CD4-positive, alpha-beta T cell (primary cell): Measurements from ENCODE around the gene ASB18. TPM values are rescaled to one million over a fixed set of nuclear protein-coding genes. Genes with fewer than 3 reads are reported as not detected.

Experiments used
- ATAC-seq: fragments of 200-7000 bp; cut with Tn5 transposase; one replicate; pipeline ENCODE4 v1.10.0; 2022; ENCODE audit warnings: mild to moderate bottlenecking; ENCODE audit not compliant: poor library complexity
- CTCF ChIA-PET: fragments of 350-600 bp; sonication (Branson Sonifier 250); formaldehyde crosslinking; loops from one replicate; lab custom pipeline; 2021; ENCODE audit warnings: antibody characterized with exemption, inconsistent platforms; lab: Charles Lee
- POLR2A ChIA-PET: fragments of 350-600 bp; sonication (Branson Sonifier 250); formaldehyde crosslinking; loops from one replicate; lab custom pipeline; 2021; ENCODE audit warnings: antibody characterized with exemption, inconsistent platforms; lab: Charles Lee
- DNase-seq, 14 experiments: peaks; one replicate each; pipeline ENCODE4 v3.0.0-alpha.2; 2013 to 2020; ENCODE audit warnings: mixed read lengths in 2 of 14
- H3K27ac ChIP-seq, 2 donors: one replicate each; pipeline versions ENCODE4 v1.5.1 to v1.7.0; 2013; ENCODE audit warnings: low read length in 2 of 2, low read depth in 1 of 2, mild to moderate bottlenecking in 1 of 2
- H3K27me3 ChIP-seq, 2 experiments: 1 replicate in 1 of 2; 2 replicates in 1 of 2; pipeline versions ENCODE4 v1.6.1 to v1.7.0; 2013; ENCODE audit warnings: low read length in 2 of 2, control low read depth in 1 of 2, mild to moderate bottlenecking in 1 of 2, moderate library complexity in 1 of 2; ENCODE audit not compliant: insufficient read depth in 2 of 2, control insufficient read depth in 1 of 2
- H3K36me3 ChIP-seq: one replicate; pipeline ENCODE4 v1.6.1; 2013; ENCODE audit warnings: low read length, control low read depth; ENCODE audit not compliant: insufficient read depth
- H3K4me1 ChIP-seq: one replicate; pipeline ENCODE4 v1.6.1; 2013; ENCODE audit warnings: low read length, control low read depth; ENCODE audit not compliant: insufficient read depth
- H3K4me3 ChIP-seq: one replicate; pipeline ENCODE4 v1.5.1; 2013; ENCODE audit warnings: mild to moderate bottlenecking, low read length, moderate library complexity
- H3K9me3 ChIP-seq, 2 experiments: 1 replicate in 1 of 2; 2 replicates in 1 of 2; pipeline versions ENCODE4 v1.6.1 to v1.7.0; 2013; ENCODE audit warnings: low read length in 2 of 2, mild to moderate bottlenecking in 2 of 2, control low read depth in 1 of 2, moderate library complexity in 1 of 2; ENCODE audit not compliant: control insufficient read depth in 1 of 2, insufficient read depth in 1 of 2
- H3K27ac Mint-ChIP-seq: one replicate; pipeline ENCODE4 v1.8.0; 2020; ENCODE audit warnings: mixed read lengths
- H3K27me3 Mint-ChIP-seq: one replicate; pipeline ENCODE4 v1.8.0; 2021; ENCODE audit warnings: mixed read lengths
- H3K36me3 Mint-ChIP-seq: one replicate; pipeline ENCODE4 v1.8.0; 2021; ENCODE audit warnings: low read depth, mixed read lengths
- H3K4me1 Mint-ChIP-seq: one replicate; pipeline ENCODE4 v1.8.0; 2021; ENCODE audit warnings: low read depth, mixed read lengths
- H3K4me3 Mint-ChIP-seq: one replicate; pipeline ENCODE4 v1.8.0; 2020; ENCODE audit warnings: mild to moderate bottlenecking, mixed read lengths
- H3K9me3 Mint-ChIP-seq: one replicate; pipeline ENCODE4 v1.8.0; 2020; ENCODE audit warnings: mixed read lengths
- intact Hi-C, 2 experiments: fragments of 100-400 bp; cut with DNase I in 1 of 2; cut with micrococcal nuclease in 1 of 2; formaldehyde crosslinking; loops; one replicate each; pipeline versions ENCODE4 v1.15.1 to v1.9.0; 2023 to 2025; cut with DNase I, micrococcal nuclease
- total RNA-seq, 174 experiments: library from RNA in 2 of 174; stranded (reverse) in 2 of 174; gene quantifications; one replicate each; pipeline ENCODE4 v1.2.3 and lab custom pipeline; 2021 to 2026
- TF ChIP-seq, protein P1 (sequence below): fragments of 200-600 bp; IDR thresholded peaks from one replicate; pipeline ENCODE4 v1.8.0; 2022; ENCODE audit warnings: antibody characterized with exemption, mild to moderate bottlenecking

The ASB18 gene
- total RNA-seq, 2 experiments from 2014 or later: not detected

DNA sequence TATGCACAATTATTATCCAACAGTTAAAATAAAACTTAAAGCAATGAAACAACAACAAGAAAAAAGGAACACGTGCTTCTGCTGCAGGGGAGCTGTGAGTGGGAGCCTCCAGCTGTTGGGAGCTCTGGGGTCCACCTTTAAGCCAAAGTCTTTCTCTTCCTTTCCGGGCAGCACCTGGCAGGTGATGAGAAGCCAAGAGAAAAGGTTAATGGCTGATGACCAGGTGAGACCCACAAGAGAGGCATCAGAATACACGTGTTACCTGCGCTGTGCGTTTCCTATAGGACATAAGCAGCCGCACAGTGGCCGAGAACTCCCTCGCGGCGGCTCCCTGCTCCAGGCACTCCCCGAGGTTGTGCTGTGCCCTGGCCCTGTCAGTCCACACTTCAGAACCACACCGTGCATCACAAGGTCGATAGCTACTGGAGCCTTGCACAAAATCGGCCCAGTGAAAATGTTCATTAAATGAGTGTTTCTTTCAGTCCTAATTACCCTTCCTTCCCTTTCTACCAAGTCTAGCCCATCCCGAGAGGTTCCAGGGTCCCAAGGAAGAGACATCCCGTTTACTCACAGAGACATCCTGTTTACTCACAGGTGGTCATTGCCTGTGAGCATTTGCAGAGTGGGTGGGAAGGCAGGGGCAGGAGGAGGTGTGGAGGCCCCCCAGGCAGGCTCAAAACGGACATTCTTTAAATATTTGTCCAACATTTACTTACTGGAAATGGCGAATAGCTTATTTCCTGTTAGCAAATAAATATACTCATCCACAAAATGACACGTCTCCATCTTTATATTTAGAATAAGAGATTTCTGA lies 44.9 kb upstream of the ASB18 start:
- ATAC-seq (no peak), DNase-seq (no peak)
- Mint-ChIP-seq H3K4me3 (no peak overlapping the region), H3K36me3 (no peaks in the 10 kb centered on the region), H3K9me3 (peaks cover 7% of the 10 kb centered on the region), H3K27me3 (peaks cover 28% of the 10 kb centered on the region), H3K4me1 (no peaks in the 10 kb centered on the region), H3K27ac (no peak overlapping the region)
- intact Hi-C loops: no loop called here
- ChIA-PET CTCF (no interaction called here), POLR2A (no interaction called here)
- no peaks in the 10 kb centered on the region for H3K36me3 ChIP-seq
- H3K27ac ChIP-seq: no peak overlapping the region
- H3K4me1 ChIP-seq: no peaks in the 10 kb centered on the region
- H3K4me3 ChIP-seq: no peak overlapping the region
- H3K27me3 ChIP-seq: peaks cover 0 to 10% of the 10 kb centered on the region in 2 experiments
- peaks cover 3 to 14% of the 10 kb centered on the region in 2 experiments for H3K9me3 ChIP-seq
- TF ChIP-seq, protein P1, sequence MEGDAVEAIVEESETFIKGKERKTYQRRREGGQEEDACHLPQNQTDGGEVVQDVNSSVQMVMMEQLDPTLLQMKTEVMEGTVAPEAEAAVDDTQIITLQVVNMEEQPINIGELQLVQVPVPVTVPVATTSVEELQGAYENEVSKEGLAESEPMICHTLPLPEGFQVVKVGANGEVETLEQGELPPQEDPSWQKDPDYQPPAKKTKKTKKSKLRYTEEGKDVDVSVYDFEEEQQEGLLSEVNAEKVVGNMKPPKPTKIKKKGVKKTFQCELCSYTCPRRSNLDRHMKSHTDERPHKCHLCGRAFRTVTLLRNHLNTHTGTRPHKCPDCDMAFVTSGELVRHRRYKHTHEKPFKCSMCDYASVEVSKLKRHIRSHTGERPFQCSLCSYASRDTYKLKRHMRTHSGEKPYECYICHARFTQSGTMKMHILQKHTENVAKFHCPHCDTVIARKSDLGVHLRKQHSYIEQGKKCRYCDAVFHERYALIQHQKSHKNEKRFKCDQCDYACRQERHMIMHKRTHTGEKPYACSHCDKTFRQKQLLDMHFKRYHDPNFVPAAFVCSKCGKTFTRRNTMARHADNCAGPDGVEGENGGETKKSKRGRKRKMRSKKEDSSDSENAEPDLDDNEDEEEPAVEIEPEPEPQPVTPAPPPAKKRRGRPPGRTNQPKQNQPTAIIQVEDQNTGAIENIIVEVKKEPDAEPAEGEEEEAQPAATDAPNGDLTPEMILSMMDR: no peak

DNA sequence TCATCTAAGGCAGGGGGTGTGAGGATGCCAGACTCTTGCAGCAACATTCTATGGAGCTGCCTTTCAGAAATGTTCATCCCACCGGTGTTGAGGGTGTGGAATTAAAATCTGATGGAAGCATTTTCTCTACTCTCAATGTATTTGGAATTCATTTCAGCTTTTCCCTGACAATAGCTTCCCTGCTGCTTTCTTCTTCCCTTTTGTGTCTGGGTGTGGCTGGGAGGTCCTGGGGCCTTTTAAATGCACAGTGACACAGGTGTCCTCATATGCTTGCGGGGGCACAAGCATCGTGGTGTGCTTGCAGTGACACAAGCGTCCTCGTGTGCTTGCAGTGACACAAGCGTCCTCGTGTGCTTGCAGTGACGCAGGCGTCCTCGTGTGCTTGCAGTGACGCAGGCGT lies 43.4 kb upstream of the ASB18 start:
- TF ChIP-seq, protein P1: no peak
- ChIA-PET POLR2A (no interaction called here), CTCF (no interaction called here)
- Histone ChIP-seq H3K27me3 (peaks cover 0 to 10% of the 10 kb centered on the region in 2 experiments), H3K4me1 (no peaks in the 10 kb centered on the region), H3K9me3 (peaks cover 3 to 7% of the 10 kb centered on the region in 2 experiments), H3K4me3 (no peak overlapping the region), H3K27ac (no peak overlapping the region), H3K36me3 (no peaks in the 10 kb centered on the region)
- Mint-ChIP-seq H3K27ac (no peak overlapping the region), H3K9me3 (peaks cover 3% of the 10 kb centered on the region), H3K4me1 (no peaks in the 10 kb centered on the region), H3K36me3 (no peaks in the 10 kb centered on the region), H3K4me3 (no peak overlapping the region), H3K27me3 (peaks cover 24% of the 10 kb centered on the region)
- DNase-seq (no peak), ATAC-seq (no peak)
- intact Hi-C loops: no loop called here

DNA sequence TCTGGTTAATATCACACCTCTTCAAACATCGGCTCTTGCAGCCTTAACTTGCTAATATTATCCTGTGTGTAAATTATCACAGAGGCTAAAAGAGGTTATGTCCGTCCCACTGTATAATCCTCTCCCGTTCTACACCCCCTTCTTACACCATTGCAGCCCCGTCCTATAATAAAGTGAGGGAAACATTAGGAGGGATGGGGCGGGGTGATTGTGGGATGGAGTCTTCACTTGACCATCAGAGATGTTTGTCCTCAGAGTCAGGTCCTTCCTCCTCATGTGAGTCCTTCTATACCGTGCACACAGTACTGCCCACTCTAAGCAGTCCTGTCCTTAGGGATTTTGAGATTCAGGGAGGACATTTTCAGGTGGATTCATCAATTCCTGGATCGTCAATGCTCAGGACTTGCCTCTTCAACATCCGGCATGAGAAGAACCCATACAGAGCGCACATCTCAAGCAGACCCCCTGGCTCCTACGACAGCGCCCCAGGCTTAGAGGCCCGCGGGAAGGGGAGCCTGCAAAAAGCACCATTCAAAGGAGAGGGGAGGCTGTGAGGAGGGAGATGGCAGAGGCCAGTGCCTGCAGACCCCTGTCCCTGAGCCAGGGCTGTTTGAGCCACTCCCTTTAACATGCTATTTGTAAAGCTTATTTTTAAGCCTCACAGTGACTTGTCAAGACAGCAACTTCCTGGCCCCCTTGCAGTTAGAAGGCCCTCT lies 42.8 kb upstream of the ASB18 start:
- no peak overlapping the region for H3K4me3 Mint-ChIP-seq
- no peaks in the 10 kb centered on the region for H3K36me3 ChIP-seq
- peaks cover 3% of the 10 kb centered on the region in 2 experiments for H3K9me3 ChIP-seq
- ChIA-PET POLR2A (no interaction called here), CTCF (no interaction called here)
- H3K27ac ChIP-seq: no peak overlapping the region
- peaks cover 31% of the 10 kb centered on the region for H3K27me3 Mint-ChIP-seq
- H3K4me1 Mint-ChIP-seq: no peaks in the 10 kb centered on the region
- no peak overlapping the region for H3K27ac Mint-ChIP-seq
- H3K4me3 ChIP-seq: no peak overlapping the region
- intact Hi-C loops: no loop called here
- no peaks in the 10 kb centered on the region for H3K36me3 Mint-ChIP-seq
- no peaks in the 10 kb centered on the region for H3K4me1 ChIP-seq
- H3K27me3 ChIP-seq: peaks cover 0 to 10% of the 10 kb centered on the region in 2 experiments
- DNase-seq (no peak), ATAC-seq (no peak)
- no peaks in the 10 kb centered on the region for H3K9me3 Mint-ChIP-seq
- TF ChIP-seq, protein P1: no peak
